HG02885 (cell line): Measurements from ENCODE around the gene MYO1H.

Experiments
- ATAC-seq: cut with Tn5 transposase; IDR thresholded peaks from one replicate; pipeline ENCODE4 v1.9.1; 2021; ENCODE audit warnings: mild to moderate bottlenecking; ENCODE audit not compliant: unreplicated experiment, poor library complexity

The MYO1H gene

GRCh38 chr12:109483346-109483745 is 135.6 kb downstream of the MYO1H start:
- no peak for ATAC-seq

- no peak for ATAC-seq
These were observed 137.5 kb downstream of the MYO1H start for GRCh38 chr12:109485201-109485600.

- no peak for ATAC-seq
These were observed 139.7 kb downstream of the MYO1H start for GRCh38 chr12:109487181-109488050.

- no peak for ATAC-seq
These were observed 140.5 kb downstream of the MYO1H start for GRCh38 chr12:109488051-109488665.

GRCh38 chr12:109489016-109489954 is 141.6 kb downstream of the MYO1H start:
- no peak for ATAC-seq

GRCh38 chr12:109489955-109490565 is 142.4 kb downstream of the MYO1H start:
- no peak for ATAC-seq

GRCh38 chr12:109491671-109492070 is 144.0 kb downstream of the MYO1H start:
- ATAC-seq: no peak

GRCh38 chr12:109492371-109492770 is 144.7 kb downstream of the MYO1H start:
- ATAC-seq: no peak

GRCh38 chr12:109493090-109493489 is 145.4 kb downstream of the MYO1H start:
- no peak for ATAC-seq

GRCh38 chr12:109493938-109494337 is 146.2 kb downstream of the MYO1H start:
- no peak for ATAC-seq

- ATAC-seq: no peak
These were observed 146.7 kb downstream of the MYO1H start for GRCh38 chr12:109494348-109494881.

GRCh38 chr12:109495012-109495411 is 147.3 kb downstream of the MYO1H start:
- no peak for ATAC-seq

GRCh38 chr12:109496306-109496705 is 148.6 kb downstream of the MYO1H start:
- ATAC-seq: no peak

- ATAC-seq: no peak
These were observed 150.0 kb downstream of the MYO1H start for GRCh38 chr12:109497675-109498074.
